ENCODE data around the gene VAV2.
A peak's percentile ranks its signal among the peaks of the same experiment; 100 is the strongest.

VAV2 gene
- 8.2 to 34.2 (median 14.7) reads per million in 17 experiments for total RNA-seq

GRCh38 chr9:133991964-133992779, at the start of gene VAV2:
TSS of gene VAV2 (minus strand) at chr9:133992324. CDS start at chr9:133992278, 46 bp downstream.
- peak; percentile 56 to 88 (median 76) for DNase-seq

- no peak for DNase-seq
These were observed 49.5 kb upstream of the VAV2 start for GRCh38 chr9:134041649-134041962.

- peak in 1 of 4 experiments; percentile 17 for DNase-seq
These were observed 48.9 kb upstream of the VAV2 start for GRCh38 chr9:134040781-134041648.

- no peak for DNase-seq
These were observed 48.0 kb upstream of the VAV2 start for GRCh38 chr9:134040176-134040565.

GRCh38 chr9:134039386-134040175, 47.5 kb upstream of the VAV2 start:
- DNase-seq, result no peak

GRCh38 chr9:134037641-134038040, 45.5 kb upstream of the VAV2 start:
- DNase-seq, result no peak

GRCh38 chr9:134036130-134036529, 44.0 kb upstream of the VAV2 start:
- no peak for DNase-seq

GRCh38 chr9:134035041-134036039, 43.2 kb upstream of the VAV2 start:
- no peak for DNase-seq

GRCh38 chr9:134034215-134035040, 42.3 kb upstream of the VAV2 start:
- DNase-seq, result no peak

- no peak for DNase-seq
These were observed 41.5 kb upstream of the VAV2 start for GRCh38 chr9:134033516-134034214.

GRCh38 chr9:134032456-134033222, 40.5 kb upstream of the VAV2 start:
- DNase-seq, result no peak

GRCh38 chr9:134031783-134032182, 39.7 kb upstream of the VAV2 start:
- DNase-seq, result no peak

GRCh38 chr9:134030821-134031470, 38.8 kb upstream of the VAV2 start:
- DNase-seq, result no peak

GRCh38 chr9:134029248-134030226, 37.4 kb upstream of the VAV2 start:
- no peak for DNase-seq

- no peak for DNase-seq
These were observed 36.6 kb upstream of the VAV2 start for GRCh38 chr9:134028575-134029247.

- no peak for DNase-seq
These were observed 36.0 kb upstream of the VAV2 start for GRCh38 chr9:134028076-134028475.

- DNase-seq, result no peak
These were observed 35.4 kb upstream of the VAV2 start for GRCh38 chr9:134027561-134027960.

All from suppressor macrophage (primary cell).